Measurements from ENCODE around the gene GJB2. TPM values are rescaled to one million over a fixed set of nuclear protein-coding genes. Genes with fewer than 3 reads are reported as not detected.

GJB2 gene
- 2.3 TPM for total RNA-seq

GRCh38 chr13:20192836-20193161, at the start of gene GJB2:
GJB2 (minus strand) TSS chr13:20192938; CDS start chr13:20189581, 3,357 bp downstream.

GRCh38 chr13:20231839-20232555, 39.3 kb upstream of the GJB2 start, which contains the start of gene GJB6:
GJB6 (minus strand) TSS chr13:20232319; CDS start chr13:20223480, 8,839 bp downstream.

DNA sequence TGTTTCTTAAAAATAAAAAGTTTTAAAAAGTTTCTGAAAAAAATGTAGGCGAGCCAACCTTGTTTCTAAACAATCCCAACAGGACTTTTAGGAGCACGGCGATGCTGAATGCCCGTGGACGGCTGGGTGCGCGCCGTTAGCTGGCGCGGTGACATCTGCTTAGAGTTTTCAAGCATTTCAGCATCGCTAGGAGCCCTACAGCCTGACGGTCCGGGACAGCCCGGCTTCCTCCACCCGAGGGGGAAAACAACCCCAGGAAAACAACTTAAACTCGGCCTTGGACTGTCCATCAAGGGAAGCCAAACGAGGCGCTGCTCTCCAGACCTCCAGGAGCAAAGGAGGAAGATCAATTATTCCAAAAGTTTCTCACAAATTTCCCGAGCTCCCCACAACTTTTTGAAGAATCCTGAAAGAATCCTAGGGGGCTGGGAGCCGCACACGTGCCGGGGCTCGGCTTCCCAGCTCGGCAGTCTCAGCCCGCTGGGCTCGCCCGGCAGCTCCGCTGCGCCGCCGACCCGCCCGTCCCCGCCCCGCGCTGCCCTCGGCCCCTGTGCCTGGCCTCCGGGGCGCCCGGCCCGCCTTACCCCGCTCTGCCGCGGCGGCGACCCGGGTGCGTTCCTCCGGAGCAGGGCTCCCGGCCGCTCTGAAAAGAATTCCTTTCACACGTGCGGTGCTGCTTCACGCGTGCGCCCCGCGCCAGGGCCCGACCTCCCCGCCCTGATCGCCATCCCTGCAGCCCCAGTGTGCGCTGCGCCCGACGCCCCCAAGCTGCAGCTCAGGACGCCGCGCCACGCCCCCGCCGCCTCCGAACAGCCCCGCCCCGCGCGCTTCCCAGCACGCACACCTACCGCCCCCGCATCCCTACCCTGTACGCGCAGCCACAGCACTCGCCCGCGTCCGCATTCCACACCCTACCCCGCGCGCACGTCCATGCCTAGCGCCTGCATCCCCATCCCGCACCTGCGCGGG, 32.1 kb downstream of the GJB2 start, which contains the start of gene GJA3:
GJA3 (minus strand) TSS at position 747 of the 969 bp plus-strand sequence. CDS start 17,764 bp downstream, outside the sequence.

Other genes starting within 250 kb of the GJB2 start
- 177 TPM for gene ZMYM2, start 234.2 kb downstream of the GJB2 start, total RNA-seq
- 4.4 TPM for gene GJA3, start 31.9 kb downstream of the GJB2 start, total RNA-seq
- gene GJB6, start 39.4 kb upstream of the GJB2 start, total RNA-seq, result 1.2 TPM